ES-I3 (cell line): ENCODE measurements around the gene SDF2L1.
A peak's percentile ranks its signal among the peaks of the same experiment; 100 is the strongest.
"Not testable (repeated sequence)": the region's sequence is repeated elsewhere in the genome, so short reads cannot be mapped to it uniquely, and the experiment has no call there.

Experiments
- H3K36me3 ChIP-seq: 2 replicates; pipeline ENCODE4 v1.6.1; 2013; ENCODE audit warnings: mild to moderate bottlenecking, low read length, control low read depth, moderate library complexity; ENCODE audit not compliant: insufficient read depth
- H3K4me1 ChIP-seq: 2 replicates; pipeline ENCODE4 v1.6.1; 2013; ENCODE audit warnings: mild to moderate bottlenecking, control low read depth, low read length; ENCODE audit not compliant: insufficient read depth
- H3K9ac ChIP-seq: 2 replicates; pipeline ENCODE4 v1.6.1; 2013; ENCODE audit warnings: low read depth, mild to moderate bottlenecking, low read length, moderate library complexity
- H3K9me3 ChIP-seq: 2 replicates; pipeline ENCODE4 v1.6.1; 2013; ENCODE audit warnings: mild to moderate bottlenecking, low read length, moderate library complexity; ENCODE audit not compliant: control insufficient read depth, insufficient read depth

Gene SDF2L1, protein sequence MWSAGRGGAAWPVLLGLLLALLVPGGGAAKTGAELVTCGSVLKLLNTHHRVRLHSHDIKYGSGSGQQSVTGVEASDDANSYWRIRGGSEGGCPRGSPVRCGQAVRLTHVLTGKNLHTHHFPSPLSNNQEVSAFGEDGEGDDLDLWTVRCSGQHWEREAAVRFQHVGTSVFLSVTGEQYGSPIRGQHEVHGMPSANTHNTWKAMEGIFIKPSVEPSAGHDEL

GRCh38 chr22:21641789-21642583 is at the start of gene SDF2L1:
TSS of gene SDF2L1 (plus strand) at chr22:21642302. CDS start at chr22:21642337, 35 bp downstream.
- no peaks in the 10 kb centered on the region for H3K4me1 ChIP-seq
- no peaks in the 10 kb centered on the region for H3K9me3 ChIP-seq
- H3K36me3 ChIP-seq, result no peaks in the 10 kb centered on the region
- peak within 1 kb of the TSS; percentile 78 for H3K9ac ChIP-seq

DNA sequence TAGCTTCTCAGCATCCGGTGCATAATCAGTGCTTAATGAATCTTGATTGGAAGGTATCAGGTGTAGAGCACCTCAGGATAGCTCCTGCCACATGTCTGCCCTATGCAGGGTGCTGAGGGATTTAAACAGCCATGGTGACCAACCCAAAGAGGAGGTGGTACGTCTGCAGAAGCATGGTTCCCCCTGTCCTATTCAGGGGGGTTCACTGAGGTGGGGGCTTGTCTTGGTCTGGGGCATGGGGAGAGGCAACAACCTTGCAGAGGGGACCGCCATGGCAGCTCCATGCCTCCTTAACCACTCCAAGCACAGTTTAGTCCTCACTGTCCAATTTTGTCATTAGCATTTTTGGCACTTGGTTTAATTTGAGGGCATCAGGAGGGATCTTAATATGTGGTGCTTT is 49.7 kb upstream of the SDF2L1 start:
- peaks cover 9% of the 10 kb centered on the region for H3K36me3 ChIP-seq
- H3K4me1 ChIP-seq, result 0 out of 2 replicates have a peak, but pooled peaks cover 7% of the 10 kb centered on the region
- H3K9me3 ChIP-seq, result no peaks in the 10 kb centered on the region
- no peak overlapping the region for H3K9ac ChIP-seq

DNA sequence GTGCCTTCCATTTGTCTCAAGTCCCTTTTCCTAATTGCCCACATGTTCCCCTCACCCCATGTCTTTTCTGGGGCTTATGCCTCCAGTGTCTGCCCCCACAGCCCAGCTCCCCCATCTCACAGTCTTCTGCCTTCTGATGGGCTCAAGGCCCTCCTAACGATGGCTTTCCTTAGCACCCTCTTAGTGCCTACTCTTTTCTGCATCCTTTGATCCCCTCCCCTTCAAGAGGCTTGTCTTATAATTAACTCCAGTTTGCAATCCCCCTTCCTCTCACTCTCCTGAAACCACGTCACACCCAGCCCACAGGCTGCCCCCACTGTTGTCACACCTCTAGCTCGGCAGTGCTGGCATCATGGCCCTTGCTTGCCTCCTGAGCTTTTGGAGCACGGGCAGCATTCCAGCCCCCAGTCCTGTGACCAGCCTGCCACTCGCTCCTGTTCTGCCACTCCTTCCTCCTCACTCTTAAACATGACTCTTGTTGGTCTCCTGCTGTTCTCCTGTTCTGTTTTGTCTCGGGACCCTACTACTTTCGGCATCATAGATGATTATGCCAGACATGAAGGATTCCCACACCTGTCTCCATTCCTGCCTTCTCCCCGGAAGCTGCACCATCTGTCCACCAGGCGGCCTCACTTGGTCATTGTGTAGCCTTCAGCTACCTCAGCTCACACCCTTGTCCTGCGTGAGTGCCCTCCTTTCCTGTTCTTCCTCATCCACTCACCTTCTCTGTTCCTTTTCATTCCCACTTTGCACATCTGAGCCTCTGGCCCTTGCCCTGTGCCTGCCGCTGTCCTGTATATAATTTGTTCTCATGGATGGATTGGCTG is 48.5 kb upstream of the SDF2L1 start:
- no peaks in the 10 kb centered on the region for H3K9me3 ChIP-seq
- H3K4me1 ChIP-seq, result no peaks in the 10 kb centered on the region
- peaks cover 9% of the 10 kb centered on the region for H3K36me3 ChIP-seq
- H3K9ac ChIP-seq, result no peak overlapping the region

DNA sequence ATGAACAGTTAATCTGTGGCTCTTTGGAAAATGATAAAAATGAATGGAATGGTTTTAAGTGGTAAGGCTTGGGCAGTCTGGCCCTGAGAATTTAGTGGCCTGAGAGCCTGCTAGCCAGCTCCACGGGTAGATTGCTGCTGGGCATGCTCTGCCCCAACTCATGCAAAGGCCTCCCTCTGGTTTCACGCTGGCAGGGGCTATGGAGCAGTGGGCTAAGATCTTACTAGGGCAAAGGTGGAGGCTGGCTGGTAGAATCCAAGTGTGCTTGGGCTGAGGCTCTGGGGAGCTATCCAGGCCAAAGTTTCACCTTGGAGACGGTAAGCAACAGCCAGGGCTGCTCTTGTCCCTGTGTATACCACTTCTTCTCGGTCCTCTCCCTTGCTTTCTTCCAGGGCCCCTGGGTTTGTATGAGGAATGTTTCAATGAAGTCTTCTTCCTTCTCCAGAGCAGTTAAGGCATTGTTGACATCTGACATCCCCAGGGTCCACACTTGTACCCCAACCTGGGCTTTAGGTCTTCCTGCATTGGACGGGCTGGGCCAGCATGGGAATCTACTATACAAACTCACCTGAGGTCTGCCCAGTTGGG is 47.1 kb upstream of the SDF2L1 start:
- no peaks in the 10 kb centered on the region for H3K4me1 ChIP-seq
- H3K9me3 ChIP-seq, result no peaks in the 10 kb centered on the region
- H3K36me3 ChIP-seq, result peaks cover 9% of the 10 kb centered on the region
- no peak overlapping the region for H3K9ac ChIP-seq

DNA sequence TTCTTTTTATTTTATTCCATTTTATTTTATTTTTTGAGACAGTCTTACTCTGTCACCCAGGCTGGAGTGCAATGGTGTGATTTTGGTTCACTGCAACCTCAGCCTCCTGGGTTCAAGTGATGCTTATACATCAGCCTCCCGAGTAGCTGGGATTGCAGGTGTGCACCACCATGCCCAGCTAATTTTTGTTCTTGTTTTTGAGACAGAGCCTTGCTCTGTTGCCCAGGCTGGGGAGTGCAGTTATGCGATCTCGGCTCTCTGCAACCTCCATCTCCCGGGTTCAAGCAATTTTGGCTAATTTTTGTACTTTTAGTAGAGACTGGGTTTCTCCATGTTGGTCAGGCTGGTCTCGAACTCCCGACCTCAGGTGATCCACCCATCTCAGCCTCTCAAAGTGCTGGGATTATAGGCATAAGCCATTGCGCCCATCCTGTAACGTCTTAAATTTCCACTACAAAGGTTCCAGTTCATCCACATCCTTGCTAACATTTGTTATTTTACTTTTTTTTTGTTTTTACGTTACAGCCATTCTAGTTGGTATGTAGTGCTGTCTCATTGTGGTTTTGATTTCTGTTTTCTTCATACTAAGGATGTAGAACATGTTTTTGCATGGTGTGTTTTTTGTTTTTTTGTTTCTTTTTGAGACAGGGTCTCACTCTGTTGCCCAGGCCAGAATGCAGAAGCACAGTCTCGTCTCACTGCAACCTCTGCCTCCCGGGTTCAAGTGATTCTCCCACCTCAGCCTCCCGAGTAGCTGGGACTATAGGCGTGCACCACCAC is 45.6 kb upstream of the SDF2L1 start:
- H3K36me3 ChIP-seq, H3K9me3 ChIP-seq, H3K4me1 ChIP-seq, H3K9ac ChIP-seq: not testable (repeated sequence)

GRCh38 chr22:21598302-21598701 is 43.8 kb upstream of the SDF2L1 start:
- no peaks in the 10 kb centered on the region for H3K4me1 ChIP-seq
- no peaks in the 10 kb centered on the region for H3K9me3 ChIP-seq
- peaks cover 6% of the 10 kb centered on the region; the same call in 1 of the 2 replicates for H3K36me3 ChIP-seq
- H3K9ac ChIP-seq, result no peak overlapping the region

GRCh38 chr22:21599053-21599893 is 42.8 kb upstream of the SDF2L1 start:
- 0 out of 2 replicates have a peak, but pooled peaks cover 2% of the 10 kb centered on the region for H3K36me3 ChIP-seq
- H3K9me3 ChIP-seq, result no peaks in the 10 kb centered on the region
- no peaks in the 10 kb centered on the region for H3K4me1 ChIP-seq
- no peak overlapping the region for H3K9ac ChIP-seq

- Histone ChIP-seq H3K4me1 (no peaks in the 10 kb centered on the region), H3K9me3 (no peaks in the 10 kb centered on the region), H3K9ac (no peak overlapping the region), H3K36me3 (no peaks in the 10 kb centered on the region)
Measured at GRCh38 chr22:21602579-21602978, 39.5 kb upstream of the SDF2L1 start.

- Histone ChIP-seq H3K9me3 (no peaks in the 10 kb centered on the region), H3K36me3 (no peaks in the 10 kb centered on the region), H3K9ac (no peak overlapping the region), H3K4me1 (no peaks in the 10 kb centered on the region)
Measured at GRCh38 chr22:21603973-21604372, 38.1 kb upstream of the SDF2L1 start.

DNA sequence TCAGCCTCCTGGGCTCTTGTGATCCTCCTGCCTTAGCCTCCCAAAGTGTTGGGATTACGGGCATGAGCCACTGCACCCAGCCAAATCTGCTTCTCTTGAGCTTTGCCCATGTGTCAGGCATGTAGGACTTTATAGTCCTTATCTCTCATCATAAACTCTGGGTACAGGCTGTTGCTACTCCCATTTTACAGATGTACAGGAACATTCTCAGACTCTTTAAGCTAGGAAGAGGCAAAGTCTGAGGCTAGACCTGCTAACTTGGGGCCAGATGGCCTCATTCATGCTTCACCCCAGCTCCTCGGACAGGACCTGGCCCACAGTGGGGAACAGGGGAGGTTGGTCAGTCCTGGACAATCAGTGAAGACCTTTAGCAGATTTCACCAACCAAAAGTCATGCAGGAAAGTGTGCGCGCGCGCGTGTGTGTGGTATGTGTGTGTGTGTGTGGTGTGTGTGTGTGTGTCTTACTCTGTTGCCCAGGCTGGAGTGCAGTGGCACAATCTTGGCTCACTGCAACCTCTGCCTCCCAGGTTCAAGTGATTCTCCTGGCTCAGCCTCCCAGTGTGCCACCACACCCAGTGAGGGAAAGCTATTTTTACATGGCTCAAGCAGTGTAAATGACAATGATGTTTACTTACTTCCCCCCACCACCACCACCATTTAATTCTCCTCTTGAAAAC is 36.1 kb upstream of the SDF2L1 start:
- no peaks in the 10 kb centered on the region; the same call in 1 of the 2 replicates for H3K36me3 ChIP-seq
- no peaks in the 10 kb centered on the region for H3K9me3 ChIP-seq
- H3K4me1 ChIP-seq, result no peaks in the 10 kb centered on the region
- H3K9ac ChIP-seq, result no peak overlapping the region

GRCh38 chr22:21606775-21607174 is 35.3 kb upstream of the SDF2L1 start:
- H3K9me3 ChIP-seq, result no peaks in the 10 kb centered on the region
- no peak overlapping the region for H3K9ac ChIP-seq
- no peaks in the 10 kb centered on the region for H3K4me1 ChIP-seq
- H3K36me3 ChIP-seq, result peaks cover 4% of the 10 kb centered on the region

DNA sequence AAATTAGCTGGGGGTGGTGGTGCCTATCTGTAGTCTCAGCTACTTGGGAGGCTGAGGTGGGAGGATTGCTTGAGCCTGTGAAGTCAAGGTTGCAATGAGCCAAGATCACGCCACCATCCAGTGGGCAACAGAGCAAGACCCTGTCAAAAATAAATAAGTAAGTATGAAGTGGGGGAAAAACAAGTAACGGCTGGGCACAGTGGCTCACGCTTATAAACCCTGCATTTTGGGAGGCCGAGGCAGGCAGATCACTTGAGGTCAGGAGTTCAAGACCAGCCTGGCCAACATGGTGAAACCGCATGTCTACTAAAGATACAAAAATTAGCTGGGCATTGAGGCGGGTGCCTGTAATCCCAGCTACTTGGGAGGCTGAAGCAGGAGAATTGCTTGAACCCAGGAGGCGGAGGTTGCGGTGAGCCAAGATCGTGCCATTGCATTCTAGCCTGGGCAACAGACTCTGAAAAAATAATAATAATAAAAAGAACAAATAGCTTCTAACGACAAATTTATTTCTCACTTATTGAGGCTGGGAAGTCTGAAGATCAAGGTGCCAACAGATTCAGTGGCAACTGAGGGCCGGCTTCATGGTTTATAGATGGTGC is 32.4 kb upstream of the SDF2L1 start:
- peaks cover 14% of the 10 kb centered on the region for H3K36me3 ChIP-seq
- not testable (repeated sequence) for H3K4me1 ChIP-seq, H3K9me3 ChIP-seq, H3K9ac ChIP-seq
